GM23338 (cell line): Measurements from ENCODE around the gene JUNB. TPM values are rescaled to one million over a fixed set of nuclear protein-coding genes. Genes with fewer than 3 reads are reported as not detected.

Source experiments
- ATAC-seq: fragments of 200-7000 bp; cut with Tn5 transposase; 3 replicates; pipeline ENCODE4 v1.9.1; 2020
- DNase-seq: peaks from one replicate; pipeline ENCODE4 v3.0.0-alpha.2; 2015; ENCODE audit warnings: low spot score
- H2AFZ ChIP-seq: fragments of 200-600 bp; sonication (generic); 2 replicates; pipeline ENCODE4 v1.8.0; 2016; ENCODE audit warnings: antibody characterized with exemption, mild to moderate bottlenecking, moderate library complexity
- H3F3A ChIP-seq: fragments of 200-600 bp; sonication (generic); replicated peaks from 2 replicates; pipeline ENCODE4 v1.8.0; 2017; ENCODE audit warnings: antibody characterized with exemption, mixed run types, low read depth
- H3K27ac ChIP-seq: fragments of 200-600 bp; sonication (generic); 2 replicates; pipeline ENCODE4 v1.6.1; 2016; ENCODE audit warnings: low read depth
- H3K27me3 ChIP-seq: fragments of 200-600 bp; sonication (generic); 2 replicates; pipeline ENCODE4 v1.8.0; 2016; ENCODE audit warnings: mild to moderate bottlenecking, mixed run types, moderate library complexity; ENCODE audit not compliant: insufficient read depth
- H3K36me3 ChIP-seq: fragments of 200-600 bp; sonication (generic); 2 replicates; pipeline ENCODE4 v1.8.0; 2016; ENCODE audit warnings: mild to moderate bottlenecking; ENCODE audit not compliant: insufficient read depth
- H3K4me1 ChIP-seq: fragments of 200-600 bp; sonication (generic); 2 replicates; pipeline ENCODE4 v1.8.0; 2016; ENCODE audit warnings: mild to moderate bottlenecking, moderate library complexity; ENCODE audit not compliant: insufficient read depth
- H3K4me2 ChIP-seq: fragments of 200-600 bp; sonication (generic); 2 replicates; pipeline ENCODE4 v1.7.1; 2017; ENCODE audit warnings: mixed run types
- H3K4me3 ChIP-seq: fragments of 200-600 bp; sonication (generic); 2 replicates; pipeline ENCODE4 v1.6.1; 2016; ENCODE audit warnings: mixed run types
- H3K79me2 ChIP-seq: fragments of 200-600 bp; sonication (generic); replicated peaks from 2 replicates; pipeline ENCODE4 v1.8.0; 2017; ENCODE audit warnings: mild to moderate bottlenecking; ENCODE audit not compliant: insufficient read depth
- H3K9me2 ChIP-seq: fragments of 200-600 bp; sonication (generic); 2 replicates; pipeline ENCODE4 v1.8.0; 2017; ENCODE audit not compliant: insufficient read depth
- H4K20me1 ChIP-seq: fragments of 200-600 bp; sonication (generic); replicated peaks from 2 replicates; pipeline ENCODE4 v1.8.0; 2017; ENCODE audit warnings: mild to moderate bottlenecking; ENCODE audit not compliant: insufficient read depth
- H3K27ac Mint-ChIP-seq: 2 replicates; pipeline ENCODE4 v1.8.0; 2020; ENCODE audit warnings: inconsistent platforms, mild to moderate bottlenecking, moderate library complexity, mixed read lengths
- H3K27me3 Mint-ChIP-seq: 3 replicates; pipeline ENCODE4 v1.8.0; 2022; ENCODE audit warnings: low read depth, mild to moderate bottlenecking, moderate library complexity, mixed read lengths, inconsistent platforms; ENCODE audit not compliant: insufficient read depth, poor library complexity
- H3K36me3 Mint-ChIP-seq: 3 replicates; pipeline ENCODE4 v1.8.0; 2021; ENCODE audit warnings: low read depth, mild to moderate bottlenecking, inconsistent platforms, moderate library complexity, mixed read lengths
- H3K4me1 Mint-ChIP-seq: 3 replicates; pipeline ENCODE4 v1.8.0; 2020; ENCODE audit warnings: mild to moderate bottlenecking, inconsistent platforms, mixed read lengths
- H3K4me3 Mint-ChIP-seq: 3 replicates; pipeline ENCODE4 v1.8.0; 2021; ENCODE audit warnings: moderate library complexity, mild to moderate bottlenecking, inconsistent platforms, mixed read lengths
- H3K9me3 Mint-ChIP-seq: 3 replicates; pipeline ENCODE4 v1.8.0; 2020; ENCODE audit warnings: moderate library complexity, mild to moderate bottlenecking, inconsistent platforms, mixed read lengths
- CREB1 ChIP-seq: fragments of 250-450 bp; sonication (Bioruptor Pico); IDR thresholded peaks from 2 replicates; pipeline ENCODE4 v1.5.0; 2020; ENCODE audit warnings: low read depth, mild to moderate bottlenecking, moderate library complexity
- ETS1 ChIP-seq: IDR thresholded peaks from 2 replicates; pipeline ENCODE4 v1.6.1; 2016; ENCODE audit warnings: antibody characterized with exemption
- EZH2 ChIP-seq: fragments of 200-600 bp; sonication (generic); IDR thresholded peaks from one replicate; pipeline ENCODE4 v1.8.0; 2017; ENCODE audit warnings: antibody characterized with exemption, mild to moderate bottlenecking, low read depth; ENCODE audit not compliant: unreplicated experiment
- EZH2phosphoT487 ChIP-seq: fragments of 200-600 bp; sonication (generic); IDR thresholded peaks from one replicate; pipeline ENCODE4 v1.8.1; 2018; ENCODE audit warnings: antibody characterized with exemption; ENCODE audit not compliant: unreplicated experiment
- NANOG ChIP-seq: IDR thresholded peaks from 2 replicates; pipeline ENCODE4 v1.6.1; 2016; ENCODE audit warnings: antibody characterized with exemption, borderline replicate concordance
- POLR2AphosphoS5 ChIP-seq: IDR thresholded peaks from 2 replicates; pipeline ENCODE4 v1.6.1; 2016; ENCODE audit warnings: antibody characterized with exemption, low read depth
- STAT1 ChIP-seq: IDR thresholded peaks from one replicate; pipeline ENCODE4 v1.6.1; 2016; ENCODE audit warnings: antibody characterized with exemption; ENCODE audit not compliant: unreplicated experiment
- ZNF331 ChIP-seq: fragments of 250-450 bp; sonication (Bioruptor Pico); IDR thresholded peaks from 2 replicates; pipeline ENCODE4 v1.5.0; 2020; ENCODE audit warnings: low read depth, mild to moderate bottlenecking, moderate library complexity
- polyA plus RNA-seq: library from polyadenylated mRNA; unstranded; fragments of >200 nt; fragmentation: Nextera tagmentation; extraction: Ambion mirVana; gene quantifications from 2 replicates; pipeline ENCODE4 v1.2.1, GENCODE V29; 2016
- total RNA-seq: library from RNA; depleted of rRNA; stranded (reverse); fragments of >200 nt; shearing (Covaris generic); gene quantifications from 2 replicates; pipeline ENCODE4 v1.2.3, GENCODE V29; 2014
- TF ChIP-seq, protein P1 (sequence below), 2 experiments: fragments of 200-600 bp in 1 of 2; sonication (generic) in 1 of 2; conservative IDR thresholded peaks; 2 replicates each; pipeline versions ENCODE4 v1.5.1 to v1.6.1; 2016 to 2017; ENCODE audit warnings: antibody characterized with exemption in 2 of 2, low read depth in 2 of 2, mild to moderate bottlenecking in 2 of 2, moderate library complexity in 1 of 2

The JUNB gene
- total and polyA plus RNA-seq, 2 experiments from 2014 or later = 7.7 to 20.2 TPM

DNA sequence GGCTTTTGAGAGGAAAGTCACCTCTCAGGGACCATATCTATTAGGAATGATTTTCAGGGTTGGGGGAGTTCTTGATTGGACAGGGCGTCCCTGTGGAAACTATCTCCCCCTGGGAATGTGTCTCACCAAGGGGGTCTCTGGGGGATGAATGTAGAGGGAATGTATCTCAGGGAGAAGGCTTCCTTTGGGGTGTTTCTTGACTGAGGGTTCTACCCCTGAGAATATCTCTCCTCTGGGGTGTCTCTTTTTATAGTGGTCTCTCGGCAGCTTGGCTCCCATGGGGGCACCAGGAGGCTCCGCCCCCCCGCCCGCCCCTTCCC lies 42.1 kb downstream of the JUNB start (continued):
- TF ChIP-seq ETS1 (no peak), POLR2AphosphoS5 (no peak), EZH2phosphoT487 (no peak), STAT1 (no peak), ZNF331 (CRISPR knock-in tag) (no peak), CREB1 (CRISPR knock-in tag) (no peak), EZH2 (no peak)
- TF ChIP-seq, protein P1, sequence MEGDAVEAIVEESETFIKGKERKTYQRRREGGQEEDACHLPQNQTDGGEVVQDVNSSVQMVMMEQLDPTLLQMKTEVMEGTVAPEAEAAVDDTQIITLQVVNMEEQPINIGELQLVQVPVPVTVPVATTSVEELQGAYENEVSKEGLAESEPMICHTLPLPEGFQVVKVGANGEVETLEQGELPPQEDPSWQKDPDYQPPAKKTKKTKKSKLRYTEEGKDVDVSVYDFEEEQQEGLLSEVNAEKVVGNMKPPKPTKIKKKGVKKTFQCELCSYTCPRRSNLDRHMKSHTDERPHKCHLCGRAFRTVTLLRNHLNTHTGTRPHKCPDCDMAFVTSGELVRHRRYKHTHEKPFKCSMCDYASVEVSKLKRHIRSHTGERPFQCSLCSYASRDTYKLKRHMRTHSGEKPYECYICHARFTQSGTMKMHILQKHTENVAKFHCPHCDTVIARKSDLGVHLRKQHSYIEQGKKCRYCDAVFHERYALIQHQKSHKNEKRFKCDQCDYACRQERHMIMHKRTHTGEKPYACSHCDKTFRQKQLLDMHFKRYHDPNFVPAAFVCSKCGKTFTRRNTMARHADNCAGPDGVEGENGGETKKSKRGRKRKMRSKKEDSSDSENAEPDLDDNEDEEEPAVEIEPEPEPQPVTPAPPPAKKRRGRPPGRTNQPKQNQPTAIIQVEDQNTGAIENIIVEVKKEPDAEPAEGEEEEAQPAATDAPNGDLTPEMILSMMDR (conservative IDR thresholded peaks at IDR 0.05; ENCODE audit: low read depth in 2 of 2) = no peak

DNA sequence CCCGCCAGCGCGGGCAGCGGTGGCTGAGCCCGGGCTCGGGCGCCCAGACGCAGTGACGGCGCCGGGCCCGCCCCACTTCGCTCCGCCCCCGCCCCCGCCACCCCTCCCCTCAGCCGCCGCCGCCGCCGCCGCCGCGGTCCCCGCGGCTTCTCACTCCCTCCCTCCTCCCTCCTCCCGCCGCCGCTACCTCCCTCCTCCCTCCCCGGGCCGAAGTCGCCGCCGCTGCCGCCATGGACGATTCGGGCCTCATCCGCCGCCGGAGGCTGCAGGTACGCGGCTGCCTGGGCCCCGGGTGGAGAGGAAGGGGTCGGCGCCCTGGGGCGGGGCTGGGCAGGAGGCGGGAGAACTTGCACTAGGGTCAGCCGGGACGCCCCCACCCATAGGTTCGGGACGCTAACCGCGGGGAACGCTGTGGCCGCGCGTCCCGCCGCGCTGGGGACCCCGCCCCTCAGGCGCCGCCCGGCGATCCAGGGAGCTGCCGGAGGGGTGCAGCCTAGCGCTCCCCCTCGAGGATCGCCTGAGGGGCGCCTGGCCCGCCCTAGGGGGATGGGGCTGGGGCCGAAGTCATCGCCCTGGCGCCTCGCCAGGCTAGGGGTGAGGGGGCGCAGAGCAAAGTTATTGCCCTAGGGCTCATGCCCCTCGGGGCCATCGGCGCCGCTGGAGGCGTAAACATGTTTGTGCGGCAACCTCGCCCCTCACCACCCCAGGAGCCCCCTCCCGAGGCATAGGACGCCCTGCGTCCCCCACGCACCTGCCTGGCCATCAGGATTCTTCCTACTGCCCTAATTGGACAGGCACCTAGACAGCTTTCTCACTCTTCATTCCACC lies 42.7 kb downstream of the JUNB start:
- no peaks in the 10 kb centered on the region; the same call in 2 of the 3 replicates for H3K36me3 Mint-ChIP-seq
- peaks cover 32% of the 10 kb centered on the region for H3K27me3 Mint-ChIP-seq
- Histone ChIP-seq H3K9me2 (no peaks in the 10 kb centered on the region), H3K36me3 (no peaks in the 10 kb centered on the region), H3K4me2 (peak overlapping the region; percentile 90), H2AFZ (peak overlapping the region; percentile 83; the same call in 1 of the 2 replicates), H3F3A (peaks cover 47% of the 10 kb centered on the region), H4K20me1 (peaks cover 11% of the 10 kb centered on the region; the same call in 1 of the 2 replicates), H3K27ac (no peak overlapping the region), H3K4me3 (peak overlapping the region; percentile 77), H3K27me3 (peaks cover 14% of the 10 kb centered on the region), H3K4me1 (peaks cover 27% of the 10 kb centered on the region), H3K79me2 (no peaks in the 10 kb centered on the region; the same call in 1 of the 2 replicates)
- ATAC-seq = peak; percentile 8
- TF ChIP-seq POLR2AphosphoS5 (peak; percentile 46; the same call in 1 of the 2 replicates), STAT1 (no peak)
- DNase-seq = peak; percentile 74
- no peak overlapping the region for H3K27ac Mint-ChIP-seq
- H3K4me1 Mint-ChIP-seq = peaks cover 29% of the 10 kb centered on the region
- H3K9me3 Mint-ChIP-seq = no peaks in the 10 kb centered on the region
- H3K4me3 Mint-ChIP-seq = peak overlapping the region; percentile 75

DNA sequence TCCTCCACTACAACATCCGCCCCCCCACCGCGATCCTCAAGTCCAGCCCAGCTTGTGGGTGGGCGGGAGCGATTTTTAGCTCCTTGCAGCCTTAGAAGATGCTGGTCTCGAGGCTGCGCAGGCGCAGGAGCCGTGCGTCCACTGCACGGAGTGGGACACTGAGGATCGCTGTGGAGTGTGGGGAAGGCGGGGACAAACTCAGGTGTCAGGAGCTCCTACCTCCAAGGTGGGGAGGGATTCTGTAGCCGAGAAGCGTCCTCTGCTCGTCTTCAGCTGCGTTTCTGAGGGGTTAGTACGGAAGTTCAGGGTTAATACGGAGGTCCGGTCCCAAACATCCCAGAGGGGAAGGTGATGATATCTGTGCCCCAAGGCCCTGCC lies 43.3 kb downstream of the JUNB start, which contains the start of gene RTBDN:
Gene RTBDN, minus strand, starts transcription at position 14 of the 378 bp plus-strand sequence. CDS start 4,600 bp downstream, outside the sequence.
- no peak for TF ChIP-seq ZNF331 (CRISPR knock-in tag)
- TF ChIP-seq POLR2AphosphoS5 = 0 out of 2 replicates have a peak, but pooled peaks have one; percentile 5
- TF ChIP-seq NANOG = no peak
- TF ChIP-seq, protein P1 (conservative IDR thresholded peaks at IDR 0.05; ENCODE audit: low read depth in 2 of 2) = no peak
- peaks cover 14% of the 10 kb centered on the region for H3K27me3 ChIP-seq
- peak within 1 kb of the TSS; percentile 90 for H3K4me2 ChIP-seq
- H3K9me2 ChIP-seq = no peaks in the 10 kb centered on the region
- peaks cover 31% of the 10 kb centered on the region for H3K4me1 ChIP-seq
- Mint-ChIP-seq H3K36me3 (no peaks in the 10 kb centered on the region; the same call in 2 of the 3 replicates), H3K27ac (no peak within 1 kb of the TSS), H3K4me1 (peaks cover 35% of the 10 kb centered on the region), H3K9me3 (no peaks in the 10 kb centered on the region), H3K4me3 (peak within 1 kb of the TSS; percentile 75), H3K27me3 (peaks cover 32% of the 10 kb centered on the region)
- H3K36me3 ChIP-seq = no peaks in the 10 kb centered on the region
- H4K20me1 ChIP-seq = peaks cover 11% of the 10 kb centered on the region; the same call in 1 of the 2 replicates
- H3K27ac ChIP-seq = 0 out of 2 replicates have a peak within 1 kb of the TSS, but pooled peaks have one; percentile 50
- peak within 1 kb of the TSS; percentile 83 for H2AFZ ChIP-seq
- peak within 1 kb of the TSS; percentile 77 for H3K4me3 ChIP-seq
- ATAC-seq (no peak; the same call in 2 of the 3 replicates), DNase-seq (peak; percentile 71)
- H3K79me2 ChIP-seq = peaks cover 2% of the 10 kb centered on the region; the same call in 1 of the 2 replicates
- H3F3A ChIP-seq = peaks cover 50% of the 10 kb centered on the region
